GM21447 (cell line): ENCODE measurements around the gene LHFPL4.

Experiments used
- ATAC-seq: cut with Tn5 transposase; IDR thresholded peaks from one replicate; pipeline ENCODE4 v1.9.1; 2021; ENCODE audit not compliant: unreplicated experiment

The LHFPL4 gene

DNA sequence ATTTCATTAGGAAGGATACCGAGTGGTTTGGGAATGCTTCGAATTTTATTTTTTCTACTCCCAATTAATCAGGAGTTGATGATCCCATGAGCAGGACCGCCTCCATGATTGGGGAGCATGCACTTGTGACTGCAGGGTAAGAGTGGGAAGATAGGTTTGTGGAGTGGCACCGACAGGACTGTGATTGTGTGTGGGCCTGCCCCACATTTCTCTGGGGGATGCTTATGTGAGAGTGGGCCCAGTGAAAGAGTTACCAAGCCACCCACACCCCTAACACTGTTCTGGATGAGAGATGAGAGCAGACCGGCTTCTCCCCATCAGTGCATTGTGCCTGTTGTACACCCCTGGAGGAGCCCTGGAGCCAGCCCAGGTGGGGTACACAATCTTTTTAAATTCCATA is 76.7 kb downstream of the LHFPL4 start:
- ATAC-seq = no peak

DNA sequence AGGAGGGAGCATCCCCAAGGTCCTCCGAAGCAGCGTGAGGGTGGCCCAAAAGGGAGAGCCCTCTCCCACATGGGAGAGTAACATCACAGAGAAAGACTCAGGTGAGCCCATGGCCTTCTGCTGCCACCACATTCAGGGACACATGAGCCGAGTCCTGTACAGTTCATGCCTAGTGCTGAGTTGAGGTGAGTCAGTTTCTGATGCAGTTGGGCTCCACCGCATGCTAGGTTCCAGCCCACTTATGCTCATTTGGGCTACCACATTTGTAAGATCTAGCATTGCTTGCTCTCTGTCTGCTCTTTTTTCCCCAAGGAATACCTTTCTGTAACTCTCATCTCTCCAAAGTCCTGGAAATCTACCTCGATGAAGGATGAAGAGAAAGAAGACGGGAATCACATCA is 79.1 kb downstream of the LHFPL4 start:
- ATAC-seq = no peak

DNA sequence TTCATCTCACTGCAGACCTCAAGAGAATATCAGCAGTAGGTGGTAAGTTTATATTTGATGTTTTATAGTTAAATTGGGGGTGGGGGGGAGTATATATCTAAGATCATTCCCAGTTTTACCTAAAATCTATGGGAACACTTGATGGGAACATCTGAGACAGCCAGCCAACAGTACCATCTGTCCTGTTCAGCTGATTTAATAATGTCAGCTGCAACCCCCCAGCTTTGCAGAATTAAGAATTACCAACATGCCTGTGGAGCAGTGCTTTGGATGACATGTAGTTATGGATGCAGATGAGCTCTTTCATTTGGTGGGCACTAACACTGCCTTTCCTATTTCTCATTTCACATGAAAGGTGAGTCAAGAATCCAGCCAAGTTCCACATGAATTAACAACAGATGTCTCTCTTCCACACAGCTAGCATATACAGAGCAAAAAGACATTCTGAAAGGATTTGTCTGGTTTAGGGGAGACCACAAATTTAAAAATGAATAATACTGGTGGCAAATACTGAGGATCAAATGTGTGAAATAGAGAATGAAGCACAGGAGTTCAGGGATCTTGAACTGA is 80.0 kb downstream of the LHFPL4 start:
- no peak for ATAC-seq

DNA sequence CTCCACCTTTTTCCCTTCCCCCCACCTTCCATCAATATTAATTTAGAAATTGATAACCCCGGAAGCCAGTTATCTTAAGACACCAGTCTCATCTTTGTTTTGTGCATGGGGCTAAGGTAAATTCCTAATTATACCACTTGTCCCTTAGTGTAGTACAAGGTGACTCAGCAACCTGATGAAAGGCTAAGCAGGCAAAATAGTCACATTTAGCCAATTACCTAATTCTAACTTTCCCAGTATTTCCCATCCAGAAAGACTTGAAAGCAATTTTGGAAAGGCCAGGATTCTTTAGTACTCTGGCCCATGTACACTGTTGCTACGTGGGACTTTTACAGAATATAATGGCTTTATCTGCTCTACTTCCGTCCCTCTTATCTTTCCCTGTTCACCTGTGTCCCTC is 83.6 kb downstream of the LHFPL4 start:
- no peak for ATAC-seq

DNA sequence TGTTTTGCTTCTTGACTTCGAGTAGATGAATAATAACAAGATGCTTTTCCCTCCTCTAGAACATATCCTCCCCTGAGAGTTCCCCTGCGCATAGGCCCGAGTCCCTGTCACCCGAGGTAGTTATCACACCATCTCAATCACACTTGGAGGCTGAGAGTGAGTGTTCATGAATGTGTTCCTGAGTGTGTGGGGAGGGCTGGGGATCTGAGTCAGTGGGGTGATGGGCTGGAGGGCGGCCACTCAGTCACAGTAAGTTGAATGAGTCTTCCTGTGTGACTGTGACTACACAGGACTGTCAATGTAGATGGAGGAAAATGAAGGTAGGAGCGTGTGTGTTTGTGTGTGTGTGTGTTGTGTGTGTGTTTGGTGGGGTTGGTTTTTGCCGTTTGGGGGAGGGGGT is 85.2 kb downstream of the LHFPL4 start:
- no peak for ATAC-seq

GRCh38 chr3:9467451-9467850 is 86.2 kb downstream of the LHFPL4 start:
- no peak for ATAC-seq

GRCh38 chr3:9455596-9456131 is 98.0 kb downstream of the LHFPL4 start:
- no peak for ATAC-seq

DNA sequence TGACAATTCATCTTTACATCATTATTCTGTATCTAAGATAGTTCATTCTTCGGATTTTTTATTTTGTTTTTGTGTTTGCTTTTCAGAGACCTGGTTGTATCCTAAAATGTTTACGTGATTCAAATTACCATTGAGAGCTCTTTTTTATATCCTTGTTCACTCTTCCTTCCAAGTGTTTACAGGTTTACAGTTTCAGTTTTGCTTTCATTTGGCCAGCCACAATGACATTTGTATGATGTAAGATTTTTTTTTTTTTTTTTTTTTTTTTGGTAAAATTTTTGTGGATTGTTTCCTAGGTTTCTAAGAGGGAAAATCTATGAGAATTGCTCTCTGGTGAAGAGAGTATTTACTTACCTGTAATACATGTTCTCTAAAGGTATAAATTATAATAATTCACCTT is 101.2 kb downstream of the LHFPL4 start:
- no peak for ATAC-seq

- ATAC-seq = no peak
Measured at GRCh38 chr3:9450991-9451390, 102.6 kb downstream of the LHFPL4 start.

GRCh38 chr3:9450126-9450525 is 103.5 kb downstream of the LHFPL4 start:
- ATAC-seq = no peak

DNA sequence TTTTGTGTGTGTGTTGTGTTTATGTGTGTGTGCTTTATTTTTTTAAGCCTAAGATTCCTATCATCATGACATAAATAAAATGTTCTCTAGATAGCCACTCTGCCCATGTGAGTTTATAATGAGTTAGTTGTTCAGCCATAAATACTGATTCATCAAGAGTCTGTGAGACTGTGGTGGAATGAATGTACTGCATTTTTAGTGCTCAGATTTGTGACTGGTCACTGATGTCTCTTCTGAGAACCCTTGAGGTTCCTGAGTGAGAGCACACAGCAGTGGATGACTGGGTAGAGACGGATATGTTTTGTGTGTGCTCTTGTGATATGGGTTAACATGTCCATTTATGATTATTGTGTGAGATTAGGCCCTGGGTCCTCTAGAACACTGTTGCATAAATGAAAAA is 105.0 kb downstream of the LHFPL4 start:
- ATAC-seq = no peak
